Activated CD4-positive, alpha-beta memory T cell treated with anti-CD3 and anti-CD28 coated beads for 36 hours (primary cell): ENCODE data around the gene TNRC6B. TPM values are rescaled to one million over a fixed set of nuclear protein-coding genes. Genes with fewer than 3 reads are reported as not detected.
"Not testable (repeated sequence)": the region's sequence is repeated elsewhere in the genome, so short reads cannot be mapped to it uniquely, and the experiment has no call there.

Experiments
- CTCF ChIA-PET: fragments of 350-600 bp; sonication (Branson Sonifier 250); formaldehyde crosslinking; loops from one replicate; lab custom pipeline; 2021; ENCODE audit warnings: antibody characterized with exemption, inconsistent platforms; lab: Charles Lee
- POLR2A ChIA-PET: fragments of 350-600 bp; sonication (Branson Sonifier 250); formaldehyde crosslinking; loops from one replicate; lab custom pipeline; 2021; ENCODE audit warnings: antibody characterized with exemption; lab: Charles Lee
- DNase-seq: peaks from one replicate; pipeline ENCODE4 v3.0.0-alpha.2; 2020
- H3K27ac Mint-ChIP-seq: one replicate; pipeline ENCODE4 v1.8.0; 2021; ENCODE audit warnings: mixed read lengths
- H3K27me3 Mint-ChIP-seq: one replicate; pipeline ENCODE4 v1.8.0; 2021; ENCODE audit warnings: mixed read lengths
- H3K36me3 Mint-ChIP-seq: one replicate; pipeline ENCODE4 v1.8.0; 2021; ENCODE audit warnings: mixed read lengths
- H3K4me1 Mint-ChIP-seq: one replicate; pipeline ENCODE4 v1.8.0; 2021; ENCODE audit warnings: low read depth, mixed read lengths
- H3K4me3 Mint-ChIP-seq: one replicate; pipeline ENCODE4 v1.8.0; 2021; ENCODE audit warnings: mild to moderate bottlenecking, mixed read lengths
- H3K9me3 Mint-ChIP-seq: one replicate; pipeline ENCODE4 v1.8.0; 2021; ENCODE audit warnings: mixed read lengths
- intact Hi-C: fragments of 100-400 bp; cut with micrococcal nuclease; formaldehyde crosslinking; loops from one replicate; pipeline ENCODE4 v1.15.1; 2023
- total RNA-seq, 2 experiments: library from RNA; stranded (reverse); gene quantifications; one replicate each; pipeline ENCODE4 v1.2.3, GENCODE V29; 2021

Gene TNRC6B, protein sequence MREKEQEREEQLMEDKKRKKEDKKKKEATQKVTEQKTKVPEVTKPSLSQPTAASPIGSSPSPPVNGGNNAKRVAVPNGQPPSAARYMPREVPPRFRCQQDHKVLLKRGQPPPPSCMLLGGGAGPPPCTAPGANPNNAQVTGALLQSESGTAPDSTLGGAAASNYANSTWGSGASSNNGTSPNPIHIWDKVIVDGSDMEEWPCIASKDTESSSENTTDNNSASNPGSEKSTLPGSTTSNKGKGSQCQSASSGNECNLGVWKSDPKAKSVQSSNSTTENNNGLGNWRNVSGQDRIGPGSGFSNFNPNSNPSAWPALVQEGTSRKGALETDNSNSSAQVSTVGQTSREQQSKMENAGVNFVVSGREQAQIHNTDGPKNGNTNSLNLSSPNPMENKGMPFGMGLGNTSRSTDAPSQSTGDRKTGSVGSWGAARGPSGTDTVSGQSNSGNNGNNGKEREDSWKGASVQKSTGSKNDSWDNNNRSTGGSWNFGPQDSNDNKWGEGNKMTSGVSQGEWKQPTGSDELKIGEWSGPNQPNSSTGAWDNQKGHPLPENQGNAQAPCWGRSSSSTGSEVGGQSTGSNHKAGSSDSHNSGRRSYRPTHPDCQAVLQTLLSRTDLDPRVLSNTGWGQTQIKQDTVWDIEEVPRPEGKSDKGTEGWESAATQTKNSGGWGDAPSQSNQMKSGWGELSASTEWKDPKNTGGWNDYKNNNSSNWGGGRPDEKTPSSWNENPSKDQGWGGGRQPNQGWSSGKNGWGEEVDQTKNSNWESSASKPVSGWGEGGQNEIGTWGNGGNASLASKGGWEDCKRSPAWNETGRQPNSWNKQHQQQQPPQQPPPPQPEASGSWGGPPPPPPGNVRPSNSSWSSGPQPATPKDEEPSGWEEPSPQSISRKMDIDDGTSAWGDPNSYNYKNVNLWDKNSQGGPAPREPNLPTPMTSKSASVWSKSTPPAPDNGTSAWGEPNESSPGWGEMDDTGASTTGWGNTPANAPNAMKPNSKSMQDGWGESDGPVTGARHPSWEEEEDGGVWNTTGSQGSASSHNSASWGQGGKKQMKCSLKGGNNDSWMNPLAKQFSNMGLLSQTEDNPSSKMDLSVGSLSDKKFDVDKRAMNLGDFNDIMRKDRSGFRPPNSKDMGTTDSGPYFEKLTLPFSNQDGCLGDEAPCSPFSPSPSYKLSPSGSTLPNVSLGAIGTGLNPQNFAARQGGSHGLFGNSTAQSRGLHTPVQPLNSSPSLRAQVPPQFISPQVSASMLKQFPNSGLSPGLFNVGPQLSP (N-terminal part only)
- 10 to 100 TPM; 34.9 to 38.8 TPM for total RNA-seq

DNA sequence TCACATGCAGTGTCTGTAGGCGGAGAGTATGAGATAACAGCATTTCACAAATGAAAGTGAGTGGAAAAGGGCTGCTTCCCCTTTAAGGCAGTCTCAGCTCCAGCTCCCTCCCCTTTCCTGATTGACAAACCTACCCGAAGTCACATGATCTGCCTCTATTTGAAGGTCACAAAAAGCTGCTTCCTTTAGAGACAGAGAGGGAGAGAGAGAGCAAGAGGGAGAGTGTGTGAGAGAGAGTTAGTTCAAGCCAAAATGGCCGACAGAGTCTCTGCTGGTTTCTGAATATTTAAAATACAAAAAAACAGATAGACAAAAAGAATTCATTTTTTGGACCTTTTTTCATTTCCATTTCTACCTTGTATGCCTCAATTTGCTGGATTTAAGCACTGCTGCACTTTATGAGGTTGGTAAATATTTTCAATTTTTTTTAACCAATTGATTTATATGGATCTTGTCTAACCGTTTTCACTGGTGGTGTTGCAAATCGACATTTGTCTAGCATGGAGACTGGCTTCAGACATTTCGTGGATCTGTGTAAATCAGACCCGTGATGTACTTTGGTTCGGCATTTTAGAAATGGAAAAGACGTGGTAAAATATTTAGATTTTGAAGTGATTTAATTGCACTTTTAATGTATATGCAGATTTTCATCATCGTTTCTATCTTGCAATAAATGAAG is at the start of gene TNRC6B:
Gene TNRC6B, plus strand, starts transcription at position 188 of the 679 bp plus-strand sequence. Its CDS starts 211 bp downstream, at position 399.
- Mint-ChIP-seq H3K4me1 (peaks cover 54% of the 10 kb centered on the region), H3K9me3 (no peaks in the 10 kb centered on the region), H3K36me3 (peaks cover 6% of the 10 kb centered on the region), H3K27me3 (no peaks in the 10 kb centered on the region), H3K27ac (peak within 1 kb of the TSS; percentile 92), H3K4me3 (peak within 1 kb of the TSS; percentile 89)
- intact Hi-C loops, result loop anchor here (1.0 to 5.0 kb wide), 13 partner anchors 18 to 646 kb away; partner anchors contain the start of genes ADSL and RPS19BP1
- ChIA-PET POLR2A (interaction anchor here (0.5 to 4.6 kb wide), 23 partner anchors 16 to 1109 kb away, joined by 3 to 32 read pairs (median 3); partner anchors contain the start of genes ADSL and ATF4), CTCF (interaction anchor here (0.8 to 3.5 kb wide), 8 partner anchors 16 to 170 kb away, joined by 3 to 16 read pairs (median 3); partner anchors contain the start of gene ADSL)
- peak; percentile 84 for DNase-seq

GRCh38 chr22:40128989-40129388 is 48.7 kb upstream of the TNRC6B start:
- intact Hi-C loops, result no loop called here
- H3K9me3 Mint-ChIP-seq, result no peaks in the 10 kb centered on the region
- CTCF ChIA-PET, result interaction anchor here (0.7 kb wide), 1 partner anchor 219 kb away, joined by 3 read pairs; no protein-coding TSS in a partner anchor
- H3K27ac Mint-ChIP-seq, result peak overlapping the region; percentile 66
- H3K27me3 Mint-ChIP-seq, result no peaks in the 10 kb centered on the region
- H3K4me1 Mint-ChIP-seq, result peaks cover 17% of the 10 kb centered on the region
- no peak overlapping the region for H3K4me3 Mint-ChIP-seq
- peaks cover 21% of the 10 kb centered on the region for H3K36me3 Mint-ChIP-seq
- POLR2A ChIA-PET, result interaction anchor here (0.9 kb wide), 1 partner anchor 9 kb away, joined by 3 read pairs; no protein-coding TSS in a partner anchor
- DNase-seq, result peak; percentile 44

- ChIA-PET POLR2A (no interaction called here), CTCF (interaction anchor here (0.6 to 1.4 kb wide), 2 partner anchors 24 to 211 kb away, joined by 3 to 5 read pairs; no protein-coding TSS in a partner anchor)
- Mint-ChIP-seq H3K4me3 (no peak overlapping the region), H3K9me3 (no peaks in the 10 kb centered on the region), H3K27ac (no peak overlapping the region), H3K36me3 (peaks cover 2% of the 10 kb centered on the region), H3K27me3 (no peaks in the 10 kb centered on the region), H3K4me1 (peaks cover 5% of the 10 kb centered on the region)
- DNase-seq, result no peak
- intact Hi-C loops, result no loop called here
Measured at GRCh38 chr22:40137132-40137531, 40.6 kb upstream of the TNRC6B start.

GRCh38 chr22:40138866-40139265 is 38.9 kb upstream of the TNRC6B start:
- Mint-ChIP-seq H3K27me3 (no peaks in the 10 kb centered on the region), H3K9me3 (no peaks in the 10 kb centered on the region), H3K4me3 (no peak overlapping the region), H3K36me3 (no peaks in the 10 kb centered on the region), H3K27ac (no peak overlapping the region), H3K4me1 (peaks cover 5% of the 10 kb centered on the region)
- DNase-seq, result no peak
- POLR2A ChIA-PET, result interaction anchor here (1.0 kb wide), 1 partner anchor 10 kb away, joined by 3 read pairs; no protein-coding TSS in a partner anchor
- intact Hi-C loops, result no loop called here
- CTCF ChIA-PET, result no interaction called here

GRCh38 chr22:40147388-40148176 is 30.1 kb upstream of the TNRC6B start:
- H3K36me3 Mint-ChIP-seq, result no peaks in the 10 kb centered on the region
- no peak for DNase-seq
- no peak overlapping the region for H3K4me3 Mint-ChIP-seq
- peaks cover 2% of the 10 kb centered on the region for H3K4me1 Mint-ChIP-seq
- CTCF ChIA-PET, result no interaction called here
- no peaks in the 10 kb centered on the region for H3K9me3 Mint-ChIP-seq
- intact Hi-C loops, result no loop called here
- no peak overlapping the region for H3K27ac Mint-ChIP-seq
- no peaks in the 10 kb centered on the region for H3K27me3 Mint-ChIP-seq
- POLR2A ChIA-PET, result no interaction called here

DNA sequence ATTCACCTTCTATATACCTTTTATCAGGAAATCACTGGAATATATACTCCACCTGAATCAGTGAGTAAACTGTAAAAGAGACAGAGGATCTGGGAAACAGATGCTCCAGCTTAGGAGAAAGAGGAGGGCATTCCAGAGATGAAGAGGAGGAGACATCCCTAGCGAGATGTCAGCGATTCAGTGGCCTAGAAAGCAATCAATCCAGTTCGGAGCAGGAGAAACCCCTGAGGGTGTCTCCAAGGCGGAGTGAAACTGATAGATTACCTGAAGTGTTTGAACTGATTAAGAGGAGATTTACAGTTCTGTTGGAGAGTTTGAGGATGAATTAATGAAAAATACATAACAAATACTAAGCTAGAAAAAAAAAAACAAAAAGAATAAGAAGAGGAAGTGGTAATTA is 24.5 kb upstream of the TNRC6B start:
- ChIA-PET POLR2A (no interaction called here), CTCF (interaction anchor here (0.6 kb wide), 1 partner anchor 59 kb away, joined by 3 read pairs; no protein-coding TSS in a partner anchor)
- intact Hi-C loops, result no loop called here
- Mint-ChIP-seq H3K27me3 (no peaks in the 10 kb centered on the region), H3K27ac (no peak overlapping the region), H3K9me3 (no peaks in the 10 kb centered on the region), H3K36me3 (no peaks in the 10 kb centered on the region), H3K4me3 (no peak overlapping the region), H3K4me1 (peaks cover 13% of the 10 kb centered on the region)
- no peak for DNase-seq

- Mint-ChIP-seq H3K4me3 (no peak overlapping the region), H3K27ac (no peak overlapping the region), H3K36me3 (no peaks in the 10 kb centered on the region), H3K4me1 (peaks cover 13% of the 10 kb centered on the region), H3K27me3 (no peaks in the 10 kb centered on the region), H3K9me3 (no peaks in the 10 kb centered on the region)
- intact Hi-C loops, result no loop called here
- CTCF ChIA-PET, result interaction anchor here (0.6 kb wide), 1 partner anchor 59 kb away, joined by 3 read pairs; no protein-coding TSS in a partner anchor
- POLR2A ChIA-PET, result no interaction called here
- no peak for DNase-seq
Measured at GRCh38 chr22:40153705-40154104, 24.0 kb upstream of the TNRC6B start.

- Mint-ChIP-seq H3K4me1 (peaks cover 13% of the 10 kb centered on the region), H3K4me3 (no peak overlapping the region), H3K9me3 (no peaks in the 10 kb centered on the region), H3K36me3 (no peaks in the 10 kb centered on the region), H3K27me3 (no peaks in the 10 kb centered on the region), H3K27ac (peak overlapping the region; percentile 33)
- POLR2A ChIA-PET, result no interaction called here
- CTCF ChIA-PET, result interaction anchor here (1.5 kb wide), 1 partner anchor 192 kb away, joined by 4 read pairs; no protein-coding TSS in a partner anchor
- intact Hi-C loops, result no loop called here
- DNase-seq, result peak; percentile 40
Measured at GRCh38 chr22:40156001-40156516, 21.7 kb upstream of the TNRC6B start.

DNA sequence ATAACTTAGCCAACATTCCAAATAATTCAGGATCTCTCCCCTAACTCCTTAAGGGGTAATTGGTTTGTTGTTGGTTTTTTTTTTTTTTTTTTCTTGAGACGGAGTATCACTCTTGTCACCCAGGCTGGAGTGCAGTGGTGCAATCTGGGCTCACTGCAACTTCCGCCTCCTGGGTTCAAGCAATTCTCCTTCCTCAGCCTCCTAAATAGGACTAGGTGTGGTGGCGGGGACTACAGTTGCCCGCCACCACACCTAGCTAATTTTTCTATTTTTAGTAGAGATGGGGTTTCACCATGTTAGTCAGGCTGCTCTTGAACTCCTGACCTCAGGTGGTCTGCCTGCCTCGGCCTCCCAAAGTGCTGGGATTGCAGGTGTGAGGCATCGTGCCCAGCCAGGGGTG is 21.0 kb upstream of the TNRC6B start:
- H3K9me3 Mint-ChIP-seq, intact Hi-C loops, H3K27me3 Mint-ChIP-seq, H3K27ac Mint-ChIP-seq, CTCF ChIA-PET, H3K4me3 Mint-ChIP-seq, DNase-seq, POLR2A ChIA-PET, H3K36me3 Mint-ChIP-seq: not testable (repeated sequence)
- H3K4me1 Mint-ChIP-seq, result peaks cover 13% of the 10 kb centered on the region

DNA sequence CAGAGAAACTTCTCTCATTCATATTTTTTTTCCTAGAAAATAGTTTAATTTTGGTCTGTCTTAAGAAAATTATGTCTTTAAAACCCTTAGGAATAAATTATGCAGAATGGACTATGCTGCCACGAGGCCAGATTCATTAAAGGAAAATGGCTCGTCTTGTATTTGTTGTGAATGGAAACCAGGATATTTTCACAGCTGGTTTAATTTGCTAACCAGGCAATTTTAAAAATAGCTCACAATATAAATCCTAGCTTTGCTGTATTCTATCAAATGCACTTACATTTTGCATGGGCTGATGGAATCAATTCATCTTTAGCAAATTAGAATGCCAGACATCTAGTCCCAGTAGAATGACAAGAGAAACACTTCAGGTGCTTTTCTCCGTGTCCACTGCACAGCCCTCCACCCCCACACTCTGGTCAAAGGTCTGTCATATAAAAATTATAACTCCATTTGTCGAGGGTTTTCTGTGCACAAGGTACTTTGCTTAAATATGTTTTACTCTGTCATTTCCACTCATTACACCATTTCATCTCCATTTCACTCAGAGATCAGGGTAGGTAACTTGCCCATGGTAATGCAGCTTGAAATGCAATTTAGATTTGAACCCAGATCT is 20.3 kb upstream of the TNRC6B start:
- H3K4me3 Mint-ChIP-seq, result no peak overlapping the region
- no peaks in the 10 kb centered on the region for H3K27me3 Mint-ChIP-seq
- peaks cover 13% of the 10 kb centered on the region for H3K4me1 Mint-ChIP-seq
- no peaks in the 10 kb centered on the region for H3K9me3 Mint-ChIP-seq
- ChIA-PET POLR2A (no interaction called here), CTCF (interaction anchor here (1.3 kb wide), 1 partner anchor 36 kb away, joined by 3 read pairs; no protein-coding TSS in a partner anchor)
- no peak overlapping the region for H3K27ac Mint-ChIP-seq
- intact Hi-C loops, result no loop called here
- H3K36me3 Mint-ChIP-seq, result peaks cover 3% of the 10 kb centered on the region
- no peak for DNase-seq
